ENCODE results near the gene RMND1.
"Not testable (repeated sequence)": the region's sequence is repeated elsewhere in the genome, so short reads cannot be mapped to it uniquely, and the experiment has no call there.

RMND1 gene

GRCh38 chr6:151413372-151414145, 38.4 kb downstream of the RMND1 start:
- no peak for DNase-seq

DNA sequence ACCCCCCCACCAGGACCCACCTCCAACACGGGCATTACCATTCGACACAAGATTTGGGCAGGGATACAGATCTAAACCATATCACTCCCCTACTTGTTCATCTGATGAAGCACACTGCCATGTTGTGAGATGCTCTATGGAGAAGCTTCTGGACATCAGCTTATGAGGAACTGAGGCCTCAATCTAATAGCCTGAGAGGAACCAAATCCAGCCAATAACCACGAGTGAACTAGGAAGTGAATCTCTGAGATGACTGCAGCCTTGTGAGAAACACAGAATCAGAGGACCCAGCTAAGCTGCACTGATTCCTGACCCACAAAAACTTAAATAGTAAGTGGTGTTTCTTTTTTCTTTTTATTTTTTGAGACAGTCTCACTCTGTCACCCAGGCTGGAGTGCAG, 39.0 kb downstream of the RMND1 start:
- DNase-seq: no peak

- no peak for DNase-seq
These were observed 42.2 kb downstream of the RMND1 start for GRCh38 chr6:151409679-151410078.

GRCh38 chr6:151409260-151409659, 42.7 kb downstream of the RMND1 start:
- DNase-seq: no peak

GRCh38 chr6:151408858-151409257, 43.1 kb downstream of the RMND1 start:
- no peak for DNase-seq

DNA sequence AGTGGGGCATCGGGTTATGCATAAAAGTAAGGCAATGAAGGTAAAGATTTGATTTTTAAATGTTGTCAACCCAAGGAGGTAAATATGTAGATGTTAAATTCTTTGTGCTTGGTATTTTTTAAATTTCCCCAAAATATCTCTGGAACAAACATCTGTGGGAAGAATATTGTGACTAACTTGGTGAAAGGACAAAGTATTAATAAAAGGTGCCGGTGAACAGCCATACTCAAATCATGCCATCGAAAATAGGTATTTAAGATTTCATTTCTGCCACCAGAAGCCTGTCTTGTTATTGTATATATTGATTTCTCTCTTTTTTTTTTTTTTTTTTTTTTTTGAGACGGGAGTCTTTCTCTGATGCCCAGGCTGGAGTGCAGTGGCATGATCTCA, 48.0 kb downstream of the RMND1 start:
- DNase-seq: no peak

DNA sequence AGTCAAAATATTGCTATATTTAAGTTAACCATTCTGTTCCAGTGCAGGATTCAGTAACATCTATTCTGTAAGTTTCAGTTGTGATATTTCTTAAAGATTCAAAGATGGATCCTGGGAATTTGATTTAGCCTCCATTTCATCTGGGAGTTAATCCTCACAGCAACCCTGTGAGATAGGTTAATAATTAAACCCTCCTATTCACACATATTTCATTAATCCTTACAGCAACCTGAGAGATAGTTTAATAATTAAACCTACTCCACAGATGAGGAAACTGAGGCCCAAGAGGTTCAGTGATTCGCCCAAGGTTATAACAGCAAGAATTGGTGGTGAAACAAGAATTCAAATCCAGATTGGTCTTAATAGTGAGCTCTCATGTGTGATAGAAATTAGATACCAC, 49.7 kb downstream of the RMND1 start:
- DNase-seq: no peak

GRCh38 chr6:151400473-151400872, 51.5 kb downstream of the RMND1 start:
- no peak for DNase-seq

DNA sequence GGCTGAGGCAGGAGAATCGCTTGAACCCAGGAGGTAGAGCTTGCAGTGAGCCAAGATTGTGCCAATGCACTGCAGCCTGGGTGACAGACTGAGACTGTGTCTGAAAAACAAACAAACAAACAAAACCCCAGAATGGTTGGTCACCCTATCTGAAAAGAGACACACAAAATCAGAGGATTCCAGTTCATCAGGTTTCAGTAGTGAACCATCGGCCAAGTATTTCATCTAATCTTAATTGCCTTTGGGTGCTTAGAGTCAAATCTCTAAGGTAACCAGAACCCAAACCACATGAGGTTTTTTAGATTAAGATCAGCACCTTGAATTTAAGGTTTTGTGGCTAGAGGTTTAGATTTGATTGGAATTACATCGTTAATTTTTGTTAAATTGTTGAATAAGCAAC, 52.2 kb downstream of the RMND1 start:
- no peak for DNase-seq

DNA sequence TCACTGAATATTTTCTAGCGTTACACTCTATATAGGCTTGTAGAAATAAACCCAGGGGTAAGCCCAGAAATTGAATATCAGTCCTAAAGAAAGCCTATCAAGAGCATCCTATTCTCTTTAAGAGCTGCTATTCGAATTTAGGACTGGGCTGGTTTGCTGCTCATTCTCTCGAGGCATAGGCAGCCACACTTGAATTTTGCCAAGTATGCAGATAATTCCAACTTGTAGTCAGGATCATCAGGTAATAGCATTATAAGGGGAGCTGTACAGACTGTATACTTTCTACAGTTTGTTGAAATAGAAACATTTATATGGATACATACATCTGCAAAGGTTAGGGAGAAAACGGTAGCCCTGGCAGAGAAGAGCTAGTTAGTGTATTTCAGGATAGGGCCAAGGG, 58.5 kb downstream of the RMND1 start:
- no peak for DNase-seq

GRCh38 chr6:151392427-151392826, 59.5 kb downstream of the RMND1 start:
- DNase-seq: no peak

DNA sequence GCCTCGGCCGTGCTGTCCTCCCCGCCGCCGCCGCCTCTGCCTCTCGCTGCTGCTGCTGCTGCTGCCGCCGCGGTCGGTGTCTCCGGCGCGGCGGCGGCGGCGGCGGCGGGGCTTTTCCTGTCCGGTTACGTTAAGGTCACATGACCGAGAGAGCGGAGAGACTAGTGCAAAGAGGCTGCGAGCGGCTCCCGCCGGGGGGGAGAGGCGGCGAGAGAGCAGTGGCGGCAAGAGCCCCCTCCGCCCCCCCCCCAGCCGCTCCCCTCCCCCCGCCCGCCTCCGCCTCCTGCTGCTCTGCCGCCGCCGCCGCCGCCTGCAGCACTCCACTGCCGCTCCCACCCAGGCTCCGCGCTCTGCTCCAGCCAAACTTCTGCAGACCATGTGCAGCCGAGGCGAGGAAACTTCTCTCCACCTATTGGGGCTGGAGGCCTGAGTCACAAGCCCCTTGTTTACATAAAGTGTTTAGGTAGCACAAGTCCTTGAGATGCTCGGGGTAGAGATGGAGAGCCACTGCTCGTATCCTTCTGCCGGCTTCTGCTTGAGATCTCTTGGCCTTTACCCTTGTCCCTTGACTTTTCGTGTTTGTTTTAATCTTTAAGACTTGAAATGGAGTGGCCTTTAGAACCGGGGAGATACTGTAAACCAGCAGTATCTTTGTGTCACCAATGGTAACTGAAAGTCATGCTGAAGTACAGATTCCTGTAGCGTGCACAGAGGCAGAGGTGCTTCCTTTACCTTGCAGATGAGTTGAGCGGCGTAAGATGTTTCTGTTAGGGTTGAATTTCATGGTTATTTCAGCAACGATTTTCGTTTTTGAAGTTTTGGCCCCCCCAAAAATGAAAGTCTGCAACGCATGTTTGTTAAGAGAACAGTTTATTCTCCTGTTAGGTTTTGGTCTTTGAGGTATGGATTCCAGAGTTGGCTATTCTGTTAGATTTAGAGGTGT, 60.2 kb downstream of the RMND1 start, which contains the start of gene ZBTB2:
Gene ZBTB2, minus strand, starts transcription at position 89 of the 943 bp plus-strand sequence. CDS start 17,922 bp downstream, outside the sequence.
- DNase-seq: peak; percentile 69

DNA sequence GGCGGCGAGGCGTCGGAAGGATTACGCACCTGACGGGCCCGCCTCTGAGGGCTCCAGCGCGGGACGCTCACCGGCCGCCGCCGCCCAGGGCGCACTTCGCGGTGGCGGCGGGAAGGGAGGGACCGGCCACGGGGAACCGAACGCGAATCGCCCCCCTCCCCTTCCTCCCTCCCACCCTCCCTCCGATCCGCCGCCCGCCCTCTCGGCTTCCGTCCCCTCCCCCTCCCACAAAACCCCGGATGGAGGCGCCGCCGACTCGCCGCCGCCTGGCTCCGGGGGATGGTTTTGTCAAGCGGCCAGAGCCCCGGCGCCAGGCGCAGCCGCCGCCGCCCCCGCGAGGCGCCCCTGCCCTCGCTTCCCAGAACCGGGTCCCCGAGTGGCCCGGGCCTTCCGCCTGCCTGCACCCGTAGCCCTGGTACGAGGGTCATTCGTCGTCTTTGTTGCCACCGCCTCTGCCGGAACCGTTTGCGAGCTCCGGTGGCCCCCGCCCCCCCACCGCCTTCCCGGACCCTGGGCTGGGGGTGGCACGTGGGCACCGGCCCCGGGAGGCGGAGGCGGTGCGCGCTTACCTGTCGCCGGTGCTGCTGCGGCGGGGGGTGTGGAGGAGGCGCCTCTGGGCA, 61.0 kb downstream of the RMND1 start:
- DNase-seq: peak; percentile 78

DNA sequence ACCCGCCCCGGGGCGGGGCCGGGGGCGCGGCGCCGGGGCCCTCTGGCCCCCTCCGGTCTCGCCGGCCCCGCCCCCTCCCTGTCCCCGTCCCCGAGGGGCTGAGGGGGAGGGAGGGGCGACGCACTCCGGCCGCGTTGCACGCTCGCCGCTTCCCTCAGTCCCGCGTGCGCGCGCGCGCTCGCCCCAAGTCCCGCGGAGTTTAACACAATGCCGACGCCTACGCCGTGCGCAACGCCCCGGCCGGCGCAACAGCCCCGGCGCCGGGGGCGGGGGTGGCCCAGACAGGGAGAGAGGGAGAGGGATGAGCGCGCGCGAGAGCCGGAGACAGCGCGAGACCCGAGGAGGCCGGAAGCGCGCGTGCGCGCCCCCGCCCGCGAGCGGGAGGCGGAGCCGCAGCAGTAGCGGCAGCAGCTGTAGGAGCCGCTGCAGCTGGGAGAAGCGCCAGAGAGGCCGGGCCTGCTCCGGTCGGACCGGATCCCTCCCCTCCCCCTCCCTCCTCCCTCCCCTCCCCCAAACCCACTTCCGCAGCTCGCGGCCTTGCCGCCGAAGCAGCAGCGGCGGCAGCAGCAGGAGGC, 61.6 kb downstream of the RMND1 start:
- DNase-seq: peak; percentile 98

DNA sequence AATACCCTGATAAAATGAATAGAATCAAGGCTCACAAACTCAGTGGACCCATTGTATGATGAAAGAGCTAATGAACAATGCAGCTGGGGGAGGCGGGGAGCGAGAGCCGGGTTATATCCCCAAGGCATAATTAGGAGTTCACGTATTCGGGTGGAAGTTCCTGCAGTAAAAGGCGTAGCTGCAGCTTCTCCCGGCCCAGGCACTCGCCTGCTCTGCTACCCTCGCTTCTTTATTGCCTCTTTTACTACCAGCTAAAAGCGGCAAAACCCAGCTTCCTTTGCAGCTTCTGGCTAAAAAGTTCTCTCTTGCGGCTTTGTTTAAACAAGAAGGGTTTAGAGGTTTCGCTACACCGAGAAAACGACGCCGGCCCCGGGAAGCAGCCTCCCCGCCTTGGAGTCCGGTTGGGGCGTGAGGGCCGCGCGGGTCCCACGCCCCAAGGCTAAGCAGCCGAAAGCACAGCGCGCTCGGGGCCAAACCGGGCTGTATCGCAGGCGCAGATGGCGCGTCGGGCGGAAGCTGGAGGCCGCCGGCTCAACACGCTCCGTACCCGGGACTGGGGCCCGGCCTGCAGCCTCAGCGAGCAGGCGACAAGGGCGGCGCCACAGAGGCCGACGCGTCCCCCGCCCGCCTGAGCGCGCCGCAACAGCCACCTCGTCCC, 62.2 kb downstream of the RMND1 start:
- DNase-seq: peak; percentile 52

DNA sequence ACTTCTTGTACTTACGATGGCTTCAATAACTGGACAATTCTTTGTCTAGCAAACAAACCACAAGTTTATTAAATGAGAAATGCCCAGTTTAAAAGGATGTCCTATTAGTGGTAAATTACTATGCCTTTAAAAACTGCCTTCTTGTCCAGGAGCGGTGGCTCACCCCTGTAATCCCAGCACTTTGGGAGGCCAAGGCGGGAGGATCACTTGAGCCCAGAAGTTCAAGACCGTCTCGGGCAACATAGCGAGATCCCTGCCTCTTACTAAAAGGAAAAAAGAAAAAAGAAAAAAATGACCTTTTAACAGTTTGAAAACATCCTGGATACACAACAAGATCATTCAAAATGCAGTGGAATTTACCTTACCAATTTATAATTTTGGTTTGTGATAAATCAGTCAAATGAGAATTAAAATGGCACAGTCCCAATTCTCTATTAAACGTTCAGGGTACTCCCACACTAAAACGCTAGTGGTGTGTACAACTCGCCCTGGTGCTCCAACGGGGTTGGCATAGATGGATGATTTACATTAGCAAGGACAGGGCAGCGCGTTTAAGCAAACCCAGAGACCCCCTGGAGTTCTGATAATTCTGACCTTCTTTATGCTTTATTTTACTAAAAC, 62.8 kb downstream of the RMND1 start:
- DNase-seq: peak; percentile 37

GRCh38 chr6:151388236-151388635, 63.7 kb downstream of the RMND1 start:
- DNase-seq: no peak

GRCh38 chr6:151387175-151387970, 64.6 kb downstream of the RMND1 start:
- no peak for DNase-seq

GRCh38 chr6:151385177-151385576, 66.7 kb downstream of the RMND1 start:
- DNase-seq: no peak

DNA sequence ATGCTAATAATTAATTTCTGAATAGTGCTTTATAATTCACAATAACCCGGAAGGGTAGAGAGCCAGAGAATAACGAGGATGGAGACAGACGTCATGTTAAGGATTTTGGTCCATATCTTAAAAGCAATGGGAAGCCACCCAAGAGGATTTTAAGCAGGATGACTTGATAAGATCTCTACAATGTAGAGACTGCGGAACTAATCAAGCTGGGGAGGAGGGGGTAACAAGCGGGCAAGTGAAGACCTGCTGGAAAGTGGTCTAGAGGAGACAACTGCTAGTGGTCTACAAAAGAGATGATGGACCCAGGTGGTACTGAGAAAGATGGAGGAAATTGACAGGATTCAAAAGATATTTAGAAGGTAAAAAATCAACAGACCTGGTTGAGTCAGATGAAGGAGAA, 67.8 kb downstream of the RMND1 start:
- no peak for DNase-seq

- not testable (repeated sequence) for DNase-seq
These were observed 69.3 kb downstream of the RMND1 start for GRCh38 chr6:151382631-151383030.

Data from RPMI8226 (cell line).